Breast epithelium (tissue), 3 donors: ENCODE data around the gene PPP1R2B.

Experiments used
- CTCF ChIP-seq, 3 donors: fragments of 450-650 bp; IDR thresholded peaks; one replicate each; pipeline ENCODE4 v1.5.1; 2016 to 2017; ENCODE audit warnings: antibody characterized with exemption in 3 of 3, mild to moderate bottlenecking in 3 of 3, moderate library complexity in 3 of 3
- POLR2A ChIP-seq: fragments of 450-650 bp; IDR thresholded peaks from one replicate; pipeline ENCODE4 v1.6.1; 2016; ENCODE audit warnings: antibody characterized with exemption, mild to moderate bottlenecking, moderate library complexity
- POLR2AphosphoS5 ChIP-seq, 3 donors: sonication (generic); formaldehyde crosslinking; IDR thresholded peaks; one replicate each; pipeline ENCODE4 v1.6.1; 2017; ENCODE audit warnings: antibody characterized with exemption in 3 of 3

GRCh38 chr5:156824241-156824640 is 25.9 kb upstream of the PPP1R2B start:
- TF ChIP-seq POLR2A (no peak), CTCF (IDR thresholded peaks at IDR 0.05) (no peak), POLR2AphosphoS5 (IDR thresholded peaks at IDR 0.05) (no peak)
